Heart left ventricle (tissue), 16 donors: ENCODE results near the gene IL1RAP. TPM values are rescaled to one million over a fixed set of nuclear protein-coding genes. Genes with fewer than 3 reads are reported as not detected.
"Not testable (repeated sequence)": the region's sequence is repeated elsewhere in the genome, so short reads cannot be mapped to it uniquely, and the experiment has no call there.

ENCODE experiments used
- ATAC-seq, 4 donors: fragments of 200-7000 bp; cut with Tn5 transposase; one replicate each; pipeline ENCODE4 v1.9.1; 2020 to 2022; ENCODE audit warnings: moderate library complexity in 4 of 4, mild to moderate bottlenecking in 3 of 4, moderate number of reproducible peaks in 1 of 4
- DNase-seq, 5 donors: peaks; one replicate each; pipeline ENCODE4 v3.0.0-alpha.2; 2020
- H3K27ac ChIP-seq, 12 donors: fragments of 200-600 bp; sonication (generic) in 4 of 12; one replicate each; pipeline versions ENCODE4 v1.5.0 to v1.8.0; 2016 to 2022; ENCODE audit warnings: mild to moderate bottlenecking in 2 of 12
- H3K27me3 ChIP-seq, 9 donors: fragments of 200-600 bp; sonication (generic) in 2 of 9; one replicate each; pipeline versions ENCODE4 v1.5.1 to v1.8.0; 2016 to 2022; ENCODE audit warnings: mild to moderate bottlenecking in 3 of 9
- H3K36me3 ChIP-seq, 9 donors: fragments of 200-600 bp; sonication (generic) in 2 of 9; one replicate each; pipeline versions ENCODE4 v1.5.0 to v1.8.0; 2018 to 2022; ENCODE audit warnings: mild to moderate bottlenecking in 2 of 9
- H3K4me1 ChIP-seq, 12 donors: fragments of 200-600 bp; sonication (generic) in 4 of 12; one replicate each; pipeline versions ENCODE4 v1.5.0 to v1.8.0; 2016 to 2022; ENCODE audit warnings: mild to moderate bottlenecking in 3 of 12
- H3K4me3 ChIP-seq, 12 donors: fragments of 200-600 bp; sonication (generic) in 4 of 12; one replicate each; pipeline versions ENCODE4 v1.5.0 to v1.8.0; 2017 to 2022; ENCODE audit warnings: mild to moderate bottlenecking in 9 of 12, moderate library complexity in 4 of 12
- H3K9me3 ChIP-seq, 12 donors: fragments of 200-600 bp; sonication (generic) in 4 of 12; one replicate each; pipeline versions ENCODE4 v1.5.0 to v1.8.0; 2016 to 2022; ENCODE audit warnings: mild to moderate bottlenecking in 1 of 12
- CTCF ChIP-seq, 12 donors: fragments of 200-600 bp; sonication (generic) in 4 of 12; IDR thresholded peaks; one replicate each; pipeline versions ENCODE4 v1.5.0 to v1.8.0; 2018 to 2022; ENCODE audit warnings: antibody characterized with exemption in 12 of 12, mild to moderate bottlenecking in 5 of 12
- POLR2A ChIP-seq, 2 donors: fragments of 450-650 bp; IDR thresholded peaks; one replicate each; pipeline ENCODE4 v1.6.1; 2017; ENCODE audit warnings: antibody characterized with exemption in 2 of 2, mild to moderate bottlenecking in 2 of 2, moderate library complexity in 2 of 2
- WGBS, 4 donors: extraction: QIAGEN DNeasy Blood & Tissue Kit in 2 of 4; methylation state at CpG; one replicate each; pipeline versions ENCODE4 v1.1.5 to v1.1.7; 2013 to 2018; 5-methylcytosine and 5-hydroxymethylcytosine counted together
- intact Hi-C, 10 donors: fragments of 100-400 bp; cut with DNase I; formaldehyde crosslinking; loops; one replicate each; pipeline versions ENCODE4 v1.11.1 to v1.14.2; 2022
- polyA plus RNA-seq, 2 donors: library from polyadenylated mRNA; stranded (reverse); fragments of 200-250 nt; gene quantifications; one replicate each; pipeline ENCODE4 v1.2.3, GENCODE V29; 2013
- total RNA-seq, 9 donors: library from RNA; depleted of rRNA in 2 of 9; stranded (reverse); fragments of >200 nt in 2 of 9; fragmentation: NEBNext Ultra II Directional in 3 of 9; extraction: Animal tissue kit (Norgen Biotek cat#: 25700) in 3 of 9; gene quantifications; one replicate each; pipeline versions ENCODE4 v1.1.0 to v1.2.4, GENCODE V29; 2016 to 2023
- donor health status: ischemic (EF 13 %, LVEDD 7.1; RV severe dilation, severe dysfunction).
- donor health status: healthy with polysubstance abuse.
- donor health status: DM: no; HTN: yes; CAD: no.
- donor health status: DM: no; HTN: no; CAD: no.
- donor health status: ischemic (EF 25% LVEDD 6.9; RV normal size, moderate dysfunction).
- donor health status: ischemic (EF 25% LVEDD 5.7; RV mildly dilated, moderate dysfunction).
- donor health status: healthy.
- donor health status: DM: yes; HTN: yes; CAD: no.
- donor health status: ischemic (EF 35%, LVEDD 5.7; RV mildly dilated, moderate dysfunction).
- donor health status: nonischemic (EF 11% LVEDD 7.7; RV severe dilation, severe dysfunction).
- donor health status: DM: yes; HTN: yes; CAD: no.
- donor health status: PGD.
- donor health status: ischemic (EF 29% LVEDD 5.4; RV normal size, mild dysfunction).
- donor health status: nonischemic (EF 23%, LVEDD 6.1; RV moderate dilation, normal function).

IL1RAP gene
- total and polyA plus RNA-seq, 11 donors: 1.6 to 16.4 (median 8.2) TPM

- 85 to 94% (median 88%) methylated on average over 3 of the region's 3 CpGs for WGBS, 4 donors
- ATAC-seq (no peak), DNase-seq (no peak)
- no peak overlapping the region for H3K4me3 ChIP-seq
- no peaks in the 10 kb centered on the region for H3K4me1 ChIP-seq
- intact Hi-C loops: no loop called here
- H3K9me3 ChIP-seq: peaks cover 0 to 3% (median 0%) of the 10 kb centered on the region in 12 donors
- TF ChIP-seq CTCF (IDR thresholded peaks at IDR 0.05): no peak
- no peak for TF ChIP-seq POLR2A (IDR thresholded peaks at IDR 0.05)
- no peaks in the 10 kb centered on the region for H3K27me3 ChIP-seq
- no peak overlapping the region for H3K27ac ChIP-seq
- no peaks in the 10 kb centered on the region for H3K36me3 ChIP-seq
Measured at GRCh38 chr3:190677001-190677400, 163.1 kb downstream of the IL1RAP start.

- intact Hi-C loops, DNase-seq, H3K4me1 ChIP-seq, H3K9me3 ChIP-seq, H3K27ac ChIP-seq, H3K36me3 ChIP-seq, H3K27me3 ChIP-seq, ATAC-seq, H3K4me3 ChIP-seq: not testable (repeated sequence)
- 87 to 91% (median 90%) methylated on average over 7 of the region's 7 CpGs for WGBS, 4 donors
Measured at GRCh38 chr3:190677868-190678267, 164.0 kb downstream of the IL1RAP start.

GRCh38 chr3:190680691-190681090 lies 166.8 kb downstream of the IL1RAP start:
- H3K36me3 ChIP-seq: no peaks in the 10 kb centered on the region
- peaks cover 0 to 3% (median 0%) of the 10 kb centered on the region in 12 donors for H3K9me3 ChIP-seq
- ATAC-seq (no peak), DNase-seq (no peak)
- intact Hi-C loops: no loop called here
- TF ChIP-seq POLR2A (IDR thresholded peaks at IDR 0.05) (no peak), CTCF (IDR thresholded peaks at IDR 0.05) (no peak)
- H3K4me1 ChIP-seq: no peaks in the 10 kb centered on the region
- H3K27me3 ChIP-seq: no peaks in the 10 kb centered on the region
- H3K27ac ChIP-seq: no peak overlapping the region
- H3K4me3 ChIP-seq: no peak overlapping the region
- 92 to 95% (median 93%) methylated on average over 5 of the region's 5 CpGs for WGBS, 4 donors

GRCh38 chr3:190684776-190685175 lies 170.9 kb downstream of the IL1RAP start:
- Histone ChIP-seq H3K27ac (no peak overlapping the region), H3K27me3 (no peaks in the 10 kb centered on the region), H3K4me3 (no peak overlapping the region), H3K9me3 (peaks cover 0 to 5% (median 0%) of the 10 kb centered on the region in 12 donors), H3K36me3 (no peaks in the 10 kb centered on the region), H3K4me1 (no peaks in the 10 kb centered on the region)
- no peak for ATAC-seq
- DNase-seq: no peak
- intact Hi-C loops: no loop called here
- WGBS, 4 donors: 85 to 92% (median 88%) methylated on average over 7 of the region's 7 CpGs
- TF ChIP-seq CTCF (IDR thresholded peaks at IDR 0.05) (no peak), POLR2A (IDR thresholded peaks at IDR 0.05) (no peak)

GRCh38 chr3:190686011-190686410 lies 172.1 kb downstream of the IL1RAP start:
- no peaks in the 10 kb centered on the region for H3K27me3 ChIP-seq
- H3K9me3 ChIP-seq: peaks cover 0 to 5% (median 0%) of the 10 kb centered on the region in 12 donors
- H3K4me3 ChIP-seq: no peak overlapping the region
- 84 to 95% (median 90%) methylated on average over 1 of the region's 1 CpG for WGBS, 4 donors
- TF ChIP-seq CTCF (IDR thresholded peaks at IDR 0.05) (no peak), POLR2A (IDR thresholded peaks at IDR 0.05) (no peak)
- DNase-seq (no peak), ATAC-seq (no peak)
- no peak overlapping the region for H3K27ac ChIP-seq
- intact Hi-C loops: no loop called here
- H3K36me3 ChIP-seq: no peaks in the 10 kb centered on the region
- H3K4me1 ChIP-seq: no peaks in the 10 kb centered on the region
